ENCODE data around the gene AHRR. TPM values are rescaled to one million over a fixed set of nuclear protein-coding genes. Genes with fewer than 3 reads are reported as not detected.

Gene AHRR
- polyA plus RNA-seq, 3 donors: 1.6 to 2.1 (median 1.9) TPM

DNA sequence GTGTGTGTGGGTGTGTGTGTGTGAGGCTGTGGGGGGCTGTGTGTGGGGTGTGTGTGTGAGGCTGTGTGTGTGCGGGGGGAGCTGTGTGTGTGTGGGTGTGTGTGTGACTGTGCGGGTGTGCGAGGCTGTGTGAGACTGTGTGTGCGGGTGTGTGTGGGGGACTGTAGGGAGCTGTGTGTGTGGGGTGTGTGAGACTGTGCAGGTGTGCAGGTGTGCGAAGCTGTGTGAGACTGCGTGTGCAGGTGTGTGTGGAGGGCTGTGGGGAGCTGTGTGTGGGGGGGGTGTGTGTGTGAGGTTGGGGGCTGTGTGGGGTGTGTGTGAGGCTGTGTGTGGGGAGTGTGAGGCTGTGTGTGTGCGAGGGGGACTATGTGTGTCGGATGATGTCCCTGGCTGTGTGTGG is 23.2 kb downstream of the AHRR start:
- DNase-seq (ENCODE audit: low read depth in 3 of 3, low spot score in 2 of 3): no peak

GRCh38 chr5:345404-346195 is 24.1 kb downstream of the AHRR start:
- no peak for DNase-seq (ENCODE audit: low read depth in 3 of 3, low spot score in 2 of 3)

DNA sequence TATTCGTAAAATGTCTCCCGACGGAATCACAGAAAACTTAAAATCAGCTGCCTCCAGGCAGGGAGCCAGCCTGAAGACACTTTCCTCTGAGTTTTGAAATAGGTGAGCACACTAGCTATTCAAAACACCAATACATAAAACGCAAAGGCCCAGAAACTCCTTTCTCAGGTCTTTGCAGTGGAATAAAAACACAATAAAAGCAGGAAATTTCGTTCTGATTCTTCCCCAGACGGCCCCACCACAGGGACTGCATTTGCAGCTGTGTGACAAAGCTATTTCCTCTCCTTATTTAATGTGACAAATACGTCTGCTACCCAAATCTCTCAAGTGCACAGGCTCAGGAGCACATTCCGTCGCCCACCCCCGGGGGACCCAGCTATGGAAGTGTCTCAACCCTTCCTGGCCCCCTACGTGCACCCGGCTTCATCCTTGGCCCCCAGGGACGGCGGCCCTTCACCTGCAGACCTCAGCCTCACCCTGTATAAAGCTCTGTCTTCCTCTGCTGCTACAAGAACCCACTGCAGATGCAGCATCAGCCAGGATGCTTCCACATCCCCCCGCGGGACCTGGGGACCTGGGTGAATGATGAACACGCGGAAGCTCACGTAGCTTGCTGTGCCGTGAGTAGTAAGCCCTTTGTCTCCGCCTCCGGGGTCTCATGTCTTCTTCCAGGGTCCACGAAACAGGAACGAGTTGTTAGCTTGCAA is 24.9 kb downstream of the AHRR start:
- DNase-seq (ENCODE audit: low read depth in 3 of 3, low spot score in 2 of 3): no peak

DNA sequence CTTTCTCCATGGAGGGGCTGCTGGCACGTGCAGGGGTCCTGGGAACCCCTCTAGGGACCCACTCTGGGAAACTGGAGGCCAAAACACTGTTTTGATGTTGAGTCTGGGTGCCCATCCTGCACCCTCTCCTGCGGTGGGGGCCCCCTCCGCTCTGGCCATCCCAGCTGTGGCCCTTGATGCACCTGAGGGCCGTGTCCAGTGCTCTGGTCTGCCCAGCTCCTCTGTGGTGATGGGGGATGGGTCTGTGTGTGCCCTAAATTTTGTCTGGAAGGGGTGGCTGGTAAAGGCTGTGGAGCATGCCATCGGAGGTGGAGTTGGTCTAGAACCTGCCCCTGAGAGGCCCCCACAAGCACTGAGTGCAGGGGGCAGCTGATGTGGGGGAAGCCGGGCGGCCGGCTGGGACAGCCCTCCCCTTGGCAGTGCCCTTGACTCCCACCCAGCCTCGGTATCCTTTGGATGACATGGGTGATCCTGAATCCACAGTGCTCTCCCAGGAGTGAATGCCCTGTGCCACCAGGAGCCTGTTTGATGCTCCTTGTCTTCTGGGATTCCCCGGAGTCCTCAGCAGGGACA is 26.3 kb downstream of the AHRR start:
- no peak for DNase-seq (ENCODE audit: low read depth in 3 of 3, low spot score in 2 of 3)

DNA sequence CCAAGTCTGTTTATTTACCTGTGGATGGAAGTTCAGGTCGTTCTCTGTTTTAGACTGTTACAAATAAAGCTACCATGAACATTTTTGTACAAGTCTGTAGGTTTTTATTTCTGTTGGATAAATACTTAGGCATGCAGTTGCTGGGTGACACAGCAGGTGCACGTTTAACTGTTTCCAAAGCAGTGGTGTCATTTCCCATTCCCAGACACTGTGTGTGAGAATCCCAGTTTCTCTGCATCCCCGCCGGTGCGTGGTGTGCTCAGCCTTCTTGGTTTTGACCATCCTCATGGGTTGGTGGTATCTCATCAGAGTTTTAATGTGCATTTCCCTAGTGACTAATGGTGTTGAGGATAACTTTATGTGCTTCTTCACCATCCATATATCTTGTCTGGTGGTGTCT is 27.2 kb downstream of the AHRR start:
- DNase-seq (ENCODE audit: low read depth in 3 of 3, low spot score in 2 of 3): no peak

DNA sequence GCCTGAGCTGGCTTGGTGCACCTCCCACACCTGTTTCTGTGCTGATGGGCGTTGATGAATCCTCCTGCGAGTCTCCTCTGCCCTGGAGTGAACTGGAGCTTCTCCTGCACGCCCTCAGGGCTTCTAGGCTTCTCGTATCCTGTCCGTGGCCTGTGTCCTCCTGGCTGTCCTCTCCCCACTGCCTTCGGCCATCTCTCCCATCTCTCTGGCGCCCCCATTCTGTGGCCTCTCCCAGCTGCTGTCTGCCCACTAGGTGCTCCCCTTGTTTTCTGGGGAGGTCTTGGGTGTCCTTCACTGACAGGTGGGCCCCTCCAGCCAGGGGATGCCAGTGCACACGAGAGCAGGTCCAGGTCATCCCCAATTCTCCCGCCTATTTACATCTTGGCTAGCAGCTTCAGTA is 28.8 kb downstream of the AHRR start:
- DNase-seq (ENCODE audit: low read depth in 3 of 3, low spot score in 2 of 3): no peak

GRCh38 chr5:351084-351920 is 29.8 kb downstream of the AHRR start:
- no peak for DNase-seq (ENCODE audit: low read depth in 3 of 3, low spot score in 2 of 3)

DNA sequence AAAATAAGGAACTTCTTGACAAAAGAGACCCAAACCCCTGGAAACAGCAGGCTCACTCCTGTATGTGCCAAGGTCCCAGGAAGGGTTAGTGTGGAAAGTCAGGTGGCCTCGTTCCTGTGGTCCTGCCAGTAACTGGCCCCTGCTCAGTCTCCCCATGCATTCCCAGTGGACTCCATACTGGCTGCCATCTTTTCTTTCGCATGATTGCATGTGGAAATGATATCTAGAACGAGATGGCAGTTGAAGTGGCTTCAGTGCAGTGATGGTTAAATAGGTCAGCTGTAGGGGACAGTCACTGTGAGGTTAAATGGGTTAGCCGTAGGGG is 30.4 kb downstream of the AHRR start:
- DNase-seq (ENCODE audit: low read depth in 3 of 3, low spot score in 2 of 3): no peak

- DNase-seq (ENCODE audit: low read depth in 3 of 3, low spot score in 2 of 3): no peak
Measured at GRCh38 chr5:352639-353611, 31.4 kb downstream of the AHRR start.

GRCh38 chr5:353612-354580 is 32.4 kb downstream of the AHRR start:
- no peak for DNase-seq (ENCODE audit: low read depth in 3 of 3, low spot score in 2 of 3)

- DNase-seq (ENCODE audit: low read depth in 3 of 3, low spot score in 2 of 3): no peak
Measured at GRCh38 chr5:354581-355378, 33.3 kb downstream of the AHRR start.

DNA sequence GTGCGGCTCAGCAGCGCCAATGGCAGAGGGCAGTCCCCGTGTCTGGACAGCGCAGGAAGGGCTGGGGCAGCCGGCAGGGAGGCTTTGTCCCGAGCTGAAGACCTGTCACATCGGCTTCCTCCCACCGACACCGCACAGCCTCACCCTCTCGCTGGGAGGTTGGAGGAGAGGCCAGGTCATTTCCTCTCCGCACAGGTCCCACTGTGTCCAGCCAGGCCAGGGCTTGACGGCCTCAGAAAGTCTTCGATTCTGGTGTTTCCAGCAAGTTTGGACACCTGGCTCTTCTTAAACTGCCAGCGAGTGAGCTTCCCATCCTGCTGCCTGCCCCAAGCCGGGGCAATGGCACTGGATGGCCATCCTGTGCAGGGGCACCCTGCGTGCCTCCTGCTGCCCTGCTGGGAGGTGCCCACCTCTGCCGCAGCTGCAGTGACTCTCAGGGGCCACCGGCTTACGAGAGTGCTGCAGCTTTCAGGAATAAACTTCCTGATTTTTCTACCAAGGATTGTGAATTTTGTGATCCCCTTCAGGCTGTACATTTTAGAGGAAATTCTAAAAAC is 33.9 kb downstream of the AHRR start:
- DNase-seq (ENCODE audit: low read depth in 3 of 3, low spot score in 2 of 3): no peak

DNA sequence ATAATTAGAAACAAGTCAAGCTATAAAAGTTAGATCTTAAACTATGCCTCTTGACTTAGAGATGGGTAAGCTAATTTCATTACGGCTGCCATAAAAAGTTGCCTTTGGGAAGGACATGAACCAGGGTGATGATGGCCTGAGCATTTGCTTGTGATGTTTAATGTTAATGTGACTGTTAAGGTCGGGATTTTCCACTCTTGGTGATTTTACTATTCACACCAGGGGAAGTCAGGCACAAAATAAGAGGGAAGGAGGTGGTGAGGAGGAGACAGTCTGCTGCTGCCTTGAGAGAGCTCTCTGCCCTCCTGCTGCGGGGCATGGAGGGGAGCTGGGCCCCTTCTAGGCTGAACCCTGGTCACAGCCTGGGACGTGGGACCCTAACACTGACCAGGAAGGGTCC is 34.4 kb downstream of the AHRR start:
- DNase-seq (ENCODE audit: low read depth in 3 of 3, low spot score in 2 of 3): no peak

GRCh38 chr5:359301-359897 is 37.9 kb downstream of the AHRR start:
- no peak for DNase-seq (ENCODE audit: low read depth in 3 of 3, low spot score in 2 of 3)

GRCh38 chr5:360257-361027 is 38.9 kb downstream of the AHRR start:
- no peak for DNase-seq (ENCODE audit: low read depth in 3 of 3, low spot score in 2 of 3)

DNA sequence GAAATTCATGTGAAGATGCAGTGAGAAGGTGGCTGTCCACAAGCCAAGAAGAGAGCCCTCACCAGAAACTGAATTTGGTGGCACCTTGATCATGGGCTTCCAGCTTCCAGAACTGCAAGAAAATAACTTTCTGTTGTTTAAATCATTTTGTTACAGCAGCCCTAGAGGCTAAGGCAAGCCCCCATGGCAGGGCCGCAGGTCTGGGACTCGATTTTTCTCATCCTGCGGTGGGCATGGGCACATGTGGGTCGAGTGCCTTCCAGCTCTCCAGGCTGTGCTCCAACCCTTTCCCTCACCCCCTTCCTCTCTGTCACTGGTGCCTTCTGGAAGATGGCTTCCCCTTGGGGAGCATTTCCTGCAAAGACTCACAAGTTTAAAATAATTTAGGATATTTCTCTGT is 40.7 kb downstream of the AHRR start:
- no peak for DNase-seq (ENCODE audit: low read depth in 3 of 3, low spot score in 2 of 3)
